Suprapubic skin (tissue), 4 donors: ENCODE results near the gene HDGFL3. TPM values are rescaled to one million over a fixed set of nuclear protein-coding genes. Genes with fewer than 3 reads are reported as not detected.
"Not testable (repeated sequence)": the region's sequence is repeated elsewhere in the genome, so short reads cannot be mapped to it uniquely, and the experiment has no call there.

Experiments
- DNase-seq, 2 donors: peaks; one replicate each; pipeline ENCODE4 v3.0.0-alpha.2; 2019; ENCODE audit warnings: low spot score in 2 of 2
- H3K27ac ChIP-seq: fragments of 200-600 bp; sonication (generic); one replicate; pipeline ENCODE4 v1.5.1; 2019
- H3K27me3 ChIP-seq: fragments of 200-600 bp; sonication (generic); one replicate; pipeline ENCODE4 v1.5.1; 2019
- H3K36me3 ChIP-seq: fragments of 200-600 bp; sonication (generic); one replicate; pipeline ENCODE4 v1.5.1; 2019
- H3K4me1 ChIP-seq: fragments of 200-600 bp; sonication (generic); one replicate; pipeline ENCODE4 v1.5.1; 2019
- H3K4me3 ChIP-seq: fragments of 200-600 bp; sonication (generic); one replicate; pipeline ENCODE4 v1.5.1; 2019; ENCODE audit warnings: mild to moderate bottlenecking
- H3K9me3 ChIP-seq: fragments of 200-600 bp; sonication (generic); one replicate; pipeline ENCODE4 v1.5.1; 2019
- EP300 ChIP-seq: sonication (generic); formaldehyde crosslinking; IDR thresholded peaks from one replicate; pipeline ENCODE4 v1.6.1; 2017; ENCODE audit warnings: antibody characterized with exemption
- POLR2A ChIP-seq, 2 donors: fragments of 450-650 bp; IDR thresholded peaks; one replicate each; pipeline ENCODE4 v1.6.1; 2017; ENCODE audit warnings: antibody characterized with exemption in 2 of 2, mild to moderate bottlenecking in 2 of 2, moderate library complexity in 2 of 2
- POLR2AphosphoS5 ChIP-seq, 3 donors: sonication (generic); formaldehyde crosslinking; IDR thresholded peaks; one replicate each; pipeline ENCODE4 v1.6.1; 2017; ENCODE audit warnings: antibody characterized with exemption in 3 of 3
- WGBS: methylation state at CpG from one replicate; pipeline ENCODE4 v1.1.5; 2018; 5-methylcytosine and 5-hydroxymethylcytosine counted together
- total RNA-seq, 4 donors: library from RNA; depleted of rRNA; stranded (reverse); fragments of >200 nt; gene quantifications; one replicate each; pipeline ENCODE4 v1.1.0, GENCODE V29; 2016
- TF ChIP-seq, protein P1 (sequence below), 2 donors: fragments of 200-600 bp in 1 of 2; fragments of 450-650 bp in 1 of 2; sonication (generic) in 1 of 2; IDR thresholded peaks; one replicate each; pipeline ENCODE4 v1.5.1; 2016 to 2019; ENCODE audit warnings: antibody characterized with exemption in 2 of 2, mild to moderate bottlenecking in 1 of 2, moderate library complexity in 1 of 2

The HDGFL3 gene
- total RNA-seq, 4 donors from 2014 or later, result 3.7 to 11.3 (median 6.0) TPM

DNA sequence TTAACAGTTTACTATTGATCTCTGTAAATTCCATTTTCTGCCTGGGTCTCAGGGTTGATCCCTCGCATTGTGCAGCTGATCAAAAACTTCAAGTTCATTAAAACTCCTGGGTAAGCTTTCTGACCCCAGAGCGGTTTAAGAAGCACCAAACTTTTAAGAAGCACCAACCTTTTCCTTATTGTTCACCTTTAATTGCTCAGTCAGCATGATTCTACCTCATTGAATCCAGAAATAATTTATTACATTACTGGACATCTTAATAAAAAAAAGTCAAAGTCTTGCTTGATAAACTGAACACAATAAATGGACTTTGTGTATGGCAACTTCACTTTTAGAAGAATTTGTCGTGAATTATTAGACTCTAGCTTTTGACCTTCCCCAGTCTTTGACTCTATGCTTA lies 46.9 kb downstream of the HDGFL3 start:
- H3K36me3 ChIP-seq, result peaks cover 7% of the 10 kb centered on the region
- TF ChIP-seq EP300 (no peak), POLR2A (IDR thresholded peaks at IDR 0.05) (no peak), POLR2AphosphoS5 (IDR thresholded peaks at IDR 0.05) (no peak)
- TF ChIP-seq, protein P1, sequence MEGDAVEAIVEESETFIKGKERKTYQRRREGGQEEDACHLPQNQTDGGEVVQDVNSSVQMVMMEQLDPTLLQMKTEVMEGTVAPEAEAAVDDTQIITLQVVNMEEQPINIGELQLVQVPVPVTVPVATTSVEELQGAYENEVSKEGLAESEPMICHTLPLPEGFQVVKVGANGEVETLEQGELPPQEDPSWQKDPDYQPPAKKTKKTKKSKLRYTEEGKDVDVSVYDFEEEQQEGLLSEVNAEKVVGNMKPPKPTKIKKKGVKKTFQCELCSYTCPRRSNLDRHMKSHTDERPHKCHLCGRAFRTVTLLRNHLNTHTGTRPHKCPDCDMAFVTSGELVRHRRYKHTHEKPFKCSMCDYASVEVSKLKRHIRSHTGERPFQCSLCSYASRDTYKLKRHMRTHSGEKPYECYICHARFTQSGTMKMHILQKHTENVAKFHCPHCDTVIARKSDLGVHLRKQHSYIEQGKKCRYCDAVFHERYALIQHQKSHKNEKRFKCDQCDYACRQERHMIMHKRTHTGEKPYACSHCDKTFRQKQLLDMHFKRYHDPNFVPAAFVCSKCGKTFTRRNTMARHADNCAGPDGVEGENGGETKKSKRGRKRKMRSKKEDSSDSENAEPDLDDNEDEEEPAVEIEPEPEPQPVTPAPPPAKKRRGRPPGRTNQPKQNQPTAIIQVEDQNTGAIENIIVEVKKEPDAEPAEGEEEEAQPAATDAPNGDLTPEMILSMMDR (IDR thresholded peaks at IDR 0.05), result no peak
- WGBS, result 97% methylated on average over 3 of the region's 3 CpGs
- no peaks in the 10 kb centered on the region for H3K27me3 ChIP-seq
- no peaks in the 10 kb centered on the region for H3K9me3 ChIP-seq
- H3K4me3 ChIP-seq, result no peak overlapping the region
- H3K4me1 ChIP-seq, result no peaks in the 10 kb centered on the region
- no peak overlapping the region for H3K27ac ChIP-seq
- no peak for DNase-seq

DNA sequence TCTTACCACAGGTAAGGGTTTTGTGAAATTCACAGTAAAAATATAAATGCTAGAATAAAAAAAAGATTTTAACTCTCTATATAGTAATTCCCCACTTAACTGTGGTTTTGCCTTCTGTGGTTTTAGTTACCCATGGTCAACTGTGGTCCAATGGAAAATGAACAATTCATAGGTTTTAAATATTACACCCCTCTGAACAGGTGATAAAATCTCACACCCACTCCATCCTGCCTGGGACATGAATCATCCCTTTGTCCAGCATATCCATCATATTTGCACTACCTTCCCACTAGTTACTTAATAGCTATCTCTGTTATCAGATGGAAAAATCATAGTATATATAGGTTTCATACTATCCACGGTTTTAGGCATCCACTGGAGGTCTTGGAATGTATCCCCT lies 49.2 kb downstream of the HDGFL3 start:
- H3K4me1 ChIP-seq, result no peaks in the 10 kb centered on the region
- H3K27me3 ChIP-seq, result no peaks in the 10 kb centered on the region
- no peaks in the 10 kb centered on the region for H3K9me3 ChIP-seq
- WGBS, result 78% methylated on average over 1 of the region's 1 CpG
- peaks cover 7% of the 10 kb centered on the region for H3K36me3 ChIP-seq
- no peak overlapping the region for H3K4me3 ChIP-seq
- TF ChIP-seq POLR2AphosphoS5 (IDR thresholded peaks at IDR 0.05) (no peak), POLR2A (IDR thresholded peaks at IDR 0.05) (no peak), EP300 (no peak)
- TF ChIP-seq, protein P1 (IDR thresholded peaks at IDR 0.05), result no peak
- no peak overlapping the region for H3K27ac ChIP-seq
- no peak for DNase-seq

DNA sequence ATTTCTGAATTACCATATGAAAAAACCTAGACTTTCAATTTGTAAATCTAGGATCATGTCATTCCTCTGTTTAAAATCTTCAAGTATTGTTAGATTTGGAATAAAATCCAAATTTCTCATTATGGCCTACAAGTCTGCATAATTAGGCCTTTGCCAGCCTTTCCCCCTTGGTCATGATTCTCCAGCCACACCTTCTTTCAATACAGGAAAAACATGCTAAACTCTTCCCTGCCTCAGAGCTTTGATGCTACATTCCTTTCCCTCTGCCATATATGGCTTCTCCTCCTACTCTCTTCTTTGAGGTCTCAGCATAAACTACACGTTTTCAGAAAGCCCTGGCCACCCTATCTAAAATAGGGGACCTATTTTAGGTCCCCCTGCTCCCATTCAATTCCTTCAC lies 51.7 kb downstream of the HDGFL3 start:
- Histone ChIP-seq H3K4me3 (no peak overlapping the region), H3K27ac (no peak overlapping the region), H3K27me3 (no peaks in the 10 kb centered on the region), H3K36me3 (peaks cover 12% of the 10 kb centered on the region), H3K4me1 (no peaks in the 10 kb centered on the region), H3K9me3 (no peaks in the 10 kb centered on the region)
- no peak for DNase-seq
- WGBS, result 59% methylated on average over 1 of the region's 1 CpG
- TF ChIP-seq, protein P1 (IDR thresholded peaks at IDR 0.05), result no peak
- no peak for TF ChIP-seq POLR2AphosphoS5 (IDR thresholded peaks at IDR 0.05)

DNA sequence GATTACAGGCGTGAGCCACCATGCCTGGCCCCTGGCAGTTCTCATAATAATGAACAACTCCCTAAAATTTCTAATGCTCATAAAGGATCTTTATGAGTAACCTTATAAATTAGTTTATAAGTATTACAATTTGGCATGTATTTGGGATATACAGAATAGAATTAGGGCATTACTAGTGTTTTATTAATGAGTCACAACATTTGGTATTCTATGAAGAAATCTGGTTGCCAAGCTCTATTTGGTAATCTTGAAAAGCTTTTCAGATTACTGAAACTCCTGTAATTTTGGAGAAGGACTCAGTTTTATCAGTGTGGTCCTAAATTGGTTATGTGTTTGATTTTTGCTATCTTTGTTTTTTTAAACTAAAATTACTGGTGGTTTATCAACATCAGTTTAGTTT lies 54.3 kb downstream of the HDGFL3 start:
- DNase-seq, result no peak
- Histone ChIP-seq H3K27ac (no peak overlapping the region), H3K36me3 (peaks cover 33% of the 10 kb centered on the region), H3K4me3 (no peak overlapping the region), H3K9me3 (no peaks in the 10 kb centered on the region), H3K4me1 (no peaks in the 10 kb centered on the region), H3K27me3 (no peaks in the 10 kb centered on the region)
- no peak for TF ChIP-seq POLR2AphosphoS5 (IDR thresholded peaks at IDR 0.05)
- TF ChIP-seq POLR2A (IDR thresholded peaks at IDR 0.05), result no peak
- no peak for TF ChIP-seq EP300
- TF ChIP-seq, protein P1 (IDR thresholded peaks at IDR 0.05), result no peak
- WGBS, result 100% methylated on average over 1 of the region's 1 CpG

DNA sequence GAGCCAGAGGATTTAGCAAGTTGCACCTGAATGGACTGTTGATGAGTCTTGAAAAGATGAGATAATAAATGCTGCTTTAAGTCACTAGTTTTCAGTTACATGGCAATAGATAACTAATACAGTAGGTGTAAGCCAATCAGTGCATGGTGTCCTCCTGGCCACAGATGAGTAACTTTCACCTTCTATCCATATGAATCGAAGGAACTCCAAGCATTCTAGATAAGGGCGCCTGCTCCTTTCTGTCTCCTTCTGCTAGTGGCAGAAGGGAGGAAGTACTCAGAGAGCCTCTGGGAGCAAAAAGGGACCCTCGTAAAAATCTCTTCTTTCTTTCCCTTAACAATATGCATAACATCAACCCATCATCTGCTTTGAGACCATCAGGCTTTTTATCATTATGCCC lies 62.9 kb downstream of the HDGFL3 start:
- no peak for TF ChIP-seq POLR2A (IDR thresholded peaks at IDR 0.05)
- no peak for TF ChIP-seq EP300
- TF ChIP-seq, protein P1 (IDR thresholded peaks at IDR 0.05), result no peak
- Histone ChIP-seq H3K27ac (no peak overlapping the region), H3K4me1 (no peaks in the 10 kb centered on the region), H3K4me3 (no peak overlapping the region), H3K9me3 (no peaks in the 10 kb centered on the region), H3K36me3 (peaks cover 30% of the 10 kb centered on the region), H3K27me3 (no peaks in the 10 kb centered on the region)
- 98% methylated on average over 3 of the region's 3 CpGs for WGBS
- no peak for DNase-seq

DNA sequence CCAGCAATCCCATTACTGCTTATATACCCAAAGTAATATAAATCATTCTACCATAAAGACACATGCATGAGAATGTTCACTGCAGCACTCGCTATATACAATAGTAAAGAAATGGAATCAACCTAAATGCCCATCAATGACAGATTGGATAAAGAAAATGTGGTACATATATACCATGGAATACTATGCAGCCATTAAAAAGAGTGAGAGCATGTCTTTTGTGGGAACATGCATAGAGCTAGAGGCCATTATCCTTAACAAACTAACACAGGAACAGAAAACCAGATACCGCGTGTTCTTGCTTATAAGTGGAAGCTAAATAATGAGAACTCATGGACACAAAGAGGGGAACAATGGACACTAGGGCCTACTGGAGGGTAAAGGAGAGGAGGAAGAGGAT lies 65.5 kb downstream of the HDGFL3 start:
- not testable (repeated sequence) for H3K27me3 ChIP-seq, DNase-seq, H3K4me3 ChIP-seq, H3K9me3 ChIP-seq, H3K27ac ChIP-seq, H3K4me1 ChIP-seq
- peaks cover 25% of the 10 kb centered on the region for H3K36me3 ChIP-seq
- 98% methylated on average over 3 of the region's 3 CpGs for WGBS
